Smooth muscle cell (in vitro differentiated cells): ENCODE results near the gene IFT88. TPM values are rescaled to one million over a fixed set of nuclear protein-coding genes. Genes with fewer than 3 reads are reported as not detected.

Experiments used
- DNase-seq: peaks from one replicate; lab custom pipeline; 2025; ENCODE audit not compliant: unreplicated experiment; lab: John Stamatoyannopoulos, UW
- H2AFZ ChIP-seq: fragments of 200-600 bp; sonication (generic); 2 replicates; pipeline ENCODE4 v1.6.0; 2016; ENCODE audit warnings: antibody characterized with exemption, low read depth, mild to moderate bottlenecking
- H3F3A ChIP-seq: fragments of 200-600 bp; sonication (generic); 2 replicates; pipeline ENCODE4 v1.6.0; 2017; ENCODE audit warnings: antibody characterized with exemption, low read depth
- H3K27ac ChIP-seq: fragments of 200-600 bp; sonication (generic); 2 replicates; pipeline ENCODE4 v1.5.1; 2016; ENCODE audit warnings: low read depth, mild to moderate bottlenecking
- H3K27me3 ChIP-seq: fragments of 200-600 bp; sonication (generic); 2 replicates; pipeline ENCODE4 v1.6.1; 2016; ENCODE audit warnings: low read depth, mild to moderate bottlenecking
- H3K36me3 ChIP-seq: fragments of 200-600 bp; sonication (generic); 2 replicates; pipeline ENCODE4 v1.5.1; 2016; ENCODE audit warnings: low read depth
- H3K4me1 ChIP-seq: fragments of 200-600 bp; sonication (generic); 2 replicates; pipeline ENCODE4 v1.5.1; 2016; ENCODE audit warnings: low read depth
- H3K4me2 ChIP-seq: fragments of 200-600 bp; sonication (generic); 2 replicates; pipeline ENCODE4 v1.6.0; 2016; ENCODE audit warnings: mild to moderate bottlenecking
- H3K4me3 ChIP-seq: fragments of 200-600 bp; sonication (generic); 2 replicates; pipeline ENCODE4 v1.5.1; 2016; ENCODE audit warnings: mild to moderate bottlenecking
- H3K79me2 ChIP-seq: fragments of 200-600 bp; sonication (generic); 2 replicates; pipeline ENCODE4 v1.6.0; 2016; ENCODE audit warnings: low read depth, mild to moderate bottlenecking
- H3K9ac ChIP-seq: fragments of 200-600 bp; sonication (generic); 2 replicates; pipeline ENCODE4 v1.6.0; 2016; ENCODE audit warnings: low read depth
- H3K9me3 ChIP-seq: fragments of 200-600 bp; sonication (generic); replicated peaks from 2 replicates; pipeline ENCODE4 v1.5.1; 2016; ENCODE audit warnings: low read depth
- H4K20me1 ChIP-seq: fragments of 200-600 bp; sonication (generic); 2 replicates; pipeline ENCODE4 v1.6.0; 2016; ENCODE audit warnings: low read depth
- WGBS: methylation state at CpG from one replicate; pipeline ENCODE4 v1.1.7; 2016; ENCODE audit warnings: low lambda C conversion rate; 5-methylcytosine and 5-hydroxymethylcytosine counted together
- polyA plus RNA-seq: library from polyadenylated mRNA; unstranded; fragments of >200 nt; fragmentation: Nextera tagmentation; extraction: Ambion mirVana; gene quantifications from 2 replicates; pipeline ENCODE4 v1.2.1, GENCODE V29; 2016
- total RNA-seq: library from RNA; depleted of rRNA; stranded (reverse); fragments of >200 nt; gene quantifications from 2 replicates; pipeline ENCODE4 v1.2.3, GENCODE V29; 2014
- TF ChIP-seq, protein P1 (sequence below): fragments of 200-600 bp; sonication (generic); IDR thresholded peaks from 2 replicates; pipeline ENCODE4 v1.5.1; 2017; ENCODE audit warnings: borderline replicate concordance, mild to moderate bottlenecking, antibody characterized with exemption; ENCODE audit not compliant: insufficient read depth, poor library complexity, severe bottlenecking

IFT88 gene
- total and polyA plus RNA-seq, 2 experiments from 2014 or later = 9.0 to 13.4 TPM

DNA sequence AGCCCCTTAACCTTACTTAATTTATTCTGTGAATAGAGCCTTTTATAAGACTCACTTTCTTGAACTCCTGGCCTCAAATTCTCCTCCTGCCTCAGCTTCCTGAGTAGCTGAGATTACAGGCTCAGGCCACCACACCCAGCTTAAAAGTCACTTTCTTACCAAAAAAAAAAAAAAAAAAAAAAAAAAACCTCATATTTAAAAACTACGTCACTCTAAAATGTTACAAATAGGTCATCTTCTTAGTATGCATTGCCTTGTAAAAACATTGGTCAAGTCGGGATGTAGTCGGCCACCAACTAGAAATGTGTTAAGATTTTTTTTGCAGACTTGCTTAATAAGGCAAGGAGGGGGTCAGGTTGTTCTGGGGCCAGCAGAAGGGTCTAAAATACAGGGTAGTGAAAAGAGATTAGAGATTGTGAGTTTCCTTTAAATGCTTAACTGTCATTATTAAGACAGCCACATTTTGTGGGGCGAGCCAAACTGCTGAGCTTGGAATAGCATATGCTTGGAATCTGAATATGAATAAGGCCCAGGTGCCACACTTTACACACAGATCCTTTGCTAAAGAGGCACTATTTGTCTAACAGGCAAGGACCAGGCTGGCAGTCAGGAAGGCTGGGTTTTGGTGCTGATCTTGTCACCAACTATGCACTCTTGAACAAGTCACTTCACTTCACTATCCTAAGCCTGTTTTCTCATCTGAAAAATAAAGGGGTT is 120.1 kb downstream of the IFT88 start:
- Histone ChIP-seq H3K79me2 (no peaks in the 10 kb centered on the region), H3K4me2 (no peak overlapping the region), H4K20me1 (no peaks in the 10 kb centered on the region), H2AFZ (no peak overlapping the region), H3K9ac (no peak overlapping the region), H3K27me3 (no peaks in the 10 kb centered on the region), H3K4me1 (peaks cover under 1% of the 10 kb centered on the region), H3F3A (no peaks in the 10 kb centered on the region), H3K4me3 (no peak overlapping the region), H3K27ac (no peak overlapping the region), H3K9me3 (no peaks in the 10 kb centered on the region), H3K36me3 (no peaks in the 10 kb centered on the region)
- 72% methylated on average over 4 of the region's 4 CpGs for WGBS
- TF ChIP-seq, protein P1, sequence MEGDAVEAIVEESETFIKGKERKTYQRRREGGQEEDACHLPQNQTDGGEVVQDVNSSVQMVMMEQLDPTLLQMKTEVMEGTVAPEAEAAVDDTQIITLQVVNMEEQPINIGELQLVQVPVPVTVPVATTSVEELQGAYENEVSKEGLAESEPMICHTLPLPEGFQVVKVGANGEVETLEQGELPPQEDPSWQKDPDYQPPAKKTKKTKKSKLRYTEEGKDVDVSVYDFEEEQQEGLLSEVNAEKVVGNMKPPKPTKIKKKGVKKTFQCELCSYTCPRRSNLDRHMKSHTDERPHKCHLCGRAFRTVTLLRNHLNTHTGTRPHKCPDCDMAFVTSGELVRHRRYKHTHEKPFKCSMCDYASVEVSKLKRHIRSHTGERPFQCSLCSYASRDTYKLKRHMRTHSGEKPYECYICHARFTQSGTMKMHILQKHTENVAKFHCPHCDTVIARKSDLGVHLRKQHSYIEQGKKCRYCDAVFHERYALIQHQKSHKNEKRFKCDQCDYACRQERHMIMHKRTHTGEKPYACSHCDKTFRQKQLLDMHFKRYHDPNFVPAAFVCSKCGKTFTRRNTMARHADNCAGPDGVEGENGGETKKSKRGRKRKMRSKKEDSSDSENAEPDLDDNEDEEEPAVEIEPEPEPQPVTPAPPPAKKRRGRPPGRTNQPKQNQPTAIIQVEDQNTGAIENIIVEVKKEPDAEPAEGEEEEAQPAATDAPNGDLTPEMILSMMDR = no peak
- no peak for DNase-seq

DNA sequence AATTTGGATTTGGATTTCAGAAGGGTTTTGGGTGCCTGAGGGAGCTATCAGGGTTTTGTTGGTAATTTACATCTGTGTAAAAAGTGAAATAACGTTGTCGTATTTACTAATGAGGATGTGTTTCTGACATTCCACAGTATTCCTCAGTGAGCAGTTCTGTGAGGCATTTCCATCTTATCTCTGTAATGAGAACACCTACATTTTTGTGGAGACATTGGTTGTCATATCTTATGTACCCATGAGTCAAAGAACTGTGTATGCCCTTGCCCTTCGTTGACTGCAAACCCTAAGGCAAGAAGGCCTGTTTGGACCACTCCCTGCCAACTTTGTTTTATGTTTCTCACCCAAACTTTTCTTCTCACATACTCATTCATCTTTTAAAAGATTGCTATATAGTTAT is 122.3 kb downstream of the IFT88 start:
- WGBS = 61% methylated on average over 3 of the region's 3 CpGs

DNA sequence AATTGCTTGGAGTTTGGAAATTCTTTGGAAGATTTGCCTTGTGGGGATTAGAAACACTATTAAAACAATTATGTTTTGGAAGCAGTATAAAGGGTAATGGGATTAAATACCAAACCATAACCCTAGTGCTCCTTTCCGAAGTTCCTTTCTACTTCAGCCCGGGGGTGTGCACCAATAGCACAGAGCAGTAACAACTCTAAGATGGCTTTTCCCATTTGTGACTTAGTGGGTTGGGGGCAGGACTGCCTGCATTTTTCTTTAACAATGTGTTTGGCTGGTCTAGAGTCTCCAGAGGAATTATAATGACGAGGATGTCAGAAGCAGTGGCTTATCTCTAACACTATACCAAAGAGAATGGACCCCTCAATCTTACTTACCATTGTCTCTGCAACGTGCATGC is 124.7 kb downstream of the IFT88 start:
- 67% methylated on average over 4 of the region's 4 CpGs for WGBS
- Histone ChIP-seq H3K27me3 (no peaks in the 10 kb centered on the region), H3K79me2 (no peaks in the 10 kb centered on the region), H3K36me3 (no peaks in the 10 kb centered on the region), H2AFZ (no peak overlapping the region), H3K9me3 (no peaks in the 10 kb centered on the region), H4K20me1 (no peaks in the 10 kb centered on the region), H3K4me1 (no peaks in the 10 kb centered on the region), H3K27ac (no peak overlapping the region), H3K4me3 (no peak overlapping the region), H3K4me2 (no peak overlapping the region), H3K9ac (no peak overlapping the region), H3F3A (no peaks in the 10 kb centered on the region)
- no peak for DNase-seq
- TF ChIP-seq, protein P1 = no peak

More for the DNA sequence above, 122.3 kb downstream of the IFT88 start:
- H3K4me1 ChIP-seq = no peaks in the 10 kb centered on the region
- no peaks in the 10 kb centered on the region for H4K20me1 ChIP-seq
- no peak overlapping the region for H3K4me3 ChIP-seq
- H3K79me2 ChIP-seq = no peaks in the 10 kb centered on the region
- H3K4me2 ChIP-seq = no peak overlapping the region
- H3K27me3 ChIP-seq = no peaks in the 10 kb centered on the region
- no peaks in the 10 kb centered on the region for H3K9me3 ChIP-seq
- TF ChIP-seq, protein P1 = no peak
- DNase-seq = no peak
- H3F3A ChIP-seq = no peaks in the 10 kb centered on the region
- H2AFZ ChIP-seq = no peak overlapping the region
- H3K27ac ChIP-seq = no peak overlapping the region
- H3K36me3 ChIP-seq = no peaks in the 10 kb centered on the region
- no peak overlapping the region for H3K9ac ChIP-seq

DNA sequence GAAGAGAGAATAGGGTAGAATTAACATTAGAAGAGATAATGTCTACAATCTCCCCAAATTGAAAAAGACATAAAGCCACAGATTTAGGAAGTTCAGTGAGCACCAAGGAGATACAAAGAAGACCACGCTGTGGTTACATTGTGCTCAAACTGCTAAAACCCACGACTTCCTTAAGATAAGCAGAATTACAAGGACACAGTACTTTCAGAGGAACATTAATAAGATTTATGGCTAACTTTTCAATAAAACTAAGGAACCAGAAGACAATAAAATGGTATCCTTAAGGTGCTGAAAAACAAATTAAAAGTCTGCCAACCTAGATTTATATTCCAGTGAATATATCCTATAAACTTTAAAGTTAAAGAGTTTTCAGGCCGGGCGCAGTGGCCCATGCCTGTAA is 129.1 kb downstream of the IFT88 start:
- H3K27ac ChIP-seq = no peak overlapping the region

More for the DNA sequence above, 129.1 kb downstream of the IFT88 start:
- H3K9ac ChIP-seq = no peak overlapping the region
- H3K9me3 ChIP-seq = no peaks in the 10 kb centered on the region
- no peak for DNase-seq
- WGBS = 36% methylated on average over 4 of the region's 4 CpGs
- H3F3A ChIP-seq = no peaks in the 10 kb centered on the region
- no peaks in the 10 kb centered on the region for H3K4me1 ChIP-seq
- no peaks in the 10 kb centered on the region for H4K20me1 ChIP-seq
- TF ChIP-seq, protein P1 = no peak
- no peak overlapping the region for H3K4me2 ChIP-seq
- H3K36me3 ChIP-seq = no peaks in the 10 kb centered on the region
- H2AFZ ChIP-seq = no peak overlapping the region
- no peaks in the 10 kb centered on the region for H3K27me3 ChIP-seq
- no peaks in the 10 kb centered on the region for H3K79me2 ChIP-seq
- H3K4me3 ChIP-seq = no peak overlapping the region
